ENCODE data around the gene GGACT. TPM values are rescaled to one million over a fixed set of nuclear protein-coding genes. Genes with fewer than 3 reads are reported as not detected.

Gene GGACT
- total RNA-seq, 3 donors from 2014 or later, result 1.8 to 4.8 (median 2.3) TPM

DNA sequence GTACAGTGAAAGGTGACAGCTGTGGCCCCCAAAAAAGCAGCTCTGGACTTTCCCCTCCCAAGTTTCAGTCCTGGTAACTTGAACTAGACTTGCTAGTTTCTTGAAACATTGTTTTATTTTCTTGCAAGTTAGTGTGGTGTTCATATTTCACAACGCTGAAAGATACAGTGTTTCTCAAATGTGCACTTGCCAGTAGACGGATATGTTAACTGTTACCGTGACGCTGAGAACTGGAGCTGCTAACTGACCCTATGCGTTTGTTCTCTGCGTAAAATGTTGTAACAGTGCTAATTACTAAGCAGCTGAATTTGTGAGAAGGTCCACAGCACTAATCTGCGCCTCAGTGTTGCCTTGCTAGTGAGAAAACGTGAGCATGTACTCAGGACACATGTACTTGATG is 79.6 kb downstream of the GGACT start:
- intact Hi-C loops (cut with DNase I; ENCODE audit: low total_unique reads), result no loop called here
- H3K27ac ChIP-seq, result no peak overlapping the region
- TF ChIP-seq POLR2A (IDR thresholded peaks at IDR 0.05), result no peak
- no peak for DNase-seq (ENCODE audit: low spot score in 2 of 2)
- H3K36me3 ChIP-seq, result no peaks in the 10 kb centered on the region
- H3K4me1 ChIP-seq, result no peaks in the 10 kb centered on the region
- H3K4me3 ChIP-seq, result no peak overlapping the region
- no peaks in the 10 kb centered on the region for H3K9me3 ChIP-seq
- no peaks in the 10 kb centered on the region for H3K27me3 ChIP-seq

DNA sequence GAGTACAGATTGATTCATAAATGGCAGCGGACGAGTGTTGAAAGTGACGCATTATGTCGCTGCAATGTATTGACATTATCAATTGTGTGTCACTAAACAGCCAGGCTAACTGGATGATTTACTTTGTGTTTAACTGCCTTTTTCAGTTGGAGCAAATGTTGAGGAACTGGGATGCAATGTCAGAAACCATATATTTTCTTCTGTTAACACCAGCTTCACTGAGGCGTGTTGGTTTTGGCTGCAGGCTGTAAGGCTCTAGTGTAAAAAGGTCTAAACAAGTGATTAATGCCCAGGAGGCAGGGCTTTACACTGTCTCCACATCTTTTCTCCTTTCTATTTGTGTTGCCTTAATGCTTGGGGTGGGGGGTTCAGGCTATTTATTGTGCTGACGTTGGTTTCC is 80.1 kb downstream of the GGACT start:
- H3K27ac ChIP-seq, result no peak overlapping the region
- no peak for DNase-seq (ENCODE audit: low spot score in 2 of 2)
- no peaks in the 10 kb centered on the region for H3K27me3 ChIP-seq
- H3K4me3 ChIP-seq, result no peak overlapping the region
- no peaks in the 10 kb centered on the region for H3K9me3 ChIP-seq
- no peaks in the 10 kb centered on the region for H3K36me3 ChIP-seq
- intact Hi-C loops (cut with DNase I; ENCODE audit: low total_unique reads), result no loop called here
- TF ChIP-seq, protein P1, sequence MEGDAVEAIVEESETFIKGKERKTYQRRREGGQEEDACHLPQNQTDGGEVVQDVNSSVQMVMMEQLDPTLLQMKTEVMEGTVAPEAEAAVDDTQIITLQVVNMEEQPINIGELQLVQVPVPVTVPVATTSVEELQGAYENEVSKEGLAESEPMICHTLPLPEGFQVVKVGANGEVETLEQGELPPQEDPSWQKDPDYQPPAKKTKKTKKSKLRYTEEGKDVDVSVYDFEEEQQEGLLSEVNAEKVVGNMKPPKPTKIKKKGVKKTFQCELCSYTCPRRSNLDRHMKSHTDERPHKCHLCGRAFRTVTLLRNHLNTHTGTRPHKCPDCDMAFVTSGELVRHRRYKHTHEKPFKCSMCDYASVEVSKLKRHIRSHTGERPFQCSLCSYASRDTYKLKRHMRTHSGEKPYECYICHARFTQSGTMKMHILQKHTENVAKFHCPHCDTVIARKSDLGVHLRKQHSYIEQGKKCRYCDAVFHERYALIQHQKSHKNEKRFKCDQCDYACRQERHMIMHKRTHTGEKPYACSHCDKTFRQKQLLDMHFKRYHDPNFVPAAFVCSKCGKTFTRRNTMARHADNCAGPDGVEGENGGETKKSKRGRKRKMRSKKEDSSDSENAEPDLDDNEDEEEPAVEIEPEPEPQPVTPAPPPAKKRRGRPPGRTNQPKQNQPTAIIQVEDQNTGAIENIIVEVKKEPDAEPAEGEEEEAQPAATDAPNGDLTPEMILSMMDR (IDR thresholded peaks at IDR 0.05), result no peak
- no peak for TF ChIP-seq POLR2AphosphoS5 (IDR thresholded peaks at IDR 0.05)
- no peak for TF ChIP-seq POLR2A (IDR thresholded peaks at IDR 0.05)
- no peaks in the 10 kb centered on the region for H3K4me1 ChIP-seq

DNA sequence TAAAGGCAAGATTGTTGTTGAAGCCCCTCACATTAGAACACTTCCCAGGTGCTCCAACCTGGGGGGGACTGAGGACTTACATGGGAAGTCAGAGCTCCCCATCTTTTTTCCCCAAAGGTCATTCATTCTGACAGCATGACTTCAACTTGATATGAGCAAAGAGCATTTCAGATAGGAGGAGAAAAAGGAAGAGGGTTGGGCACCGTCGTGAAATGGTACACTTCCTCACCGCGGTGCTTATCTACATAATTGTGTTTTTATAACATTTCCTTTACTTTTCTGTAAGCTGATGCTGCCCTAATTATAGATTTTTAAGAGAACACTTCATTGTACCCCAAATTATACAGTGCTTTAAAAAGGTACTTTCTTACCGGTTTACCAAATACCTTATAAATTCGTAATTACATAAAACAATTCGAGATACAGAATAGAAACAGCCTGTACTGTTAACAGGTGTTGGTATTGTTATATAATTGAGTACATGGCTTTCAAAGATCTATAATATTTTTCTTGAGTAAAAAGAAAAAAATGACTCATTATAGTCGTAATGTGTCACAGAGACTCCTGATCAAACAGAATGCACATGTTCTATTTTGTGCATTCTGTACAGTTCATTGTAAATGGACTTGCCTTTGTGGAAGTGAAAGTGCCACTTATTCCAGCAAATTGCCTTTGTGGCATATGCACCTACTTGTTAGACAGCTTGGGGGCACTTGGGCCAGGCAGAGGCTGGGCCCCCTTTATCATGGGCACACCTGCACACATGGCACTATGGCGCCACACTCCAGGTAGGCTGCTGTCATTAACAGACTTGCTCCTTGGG is 81.8 kb downstream of the GGACT start:
- Histone ChIP-seq H3K9me3 (no peaks in the 10 kb centered on the region), H3K4me3 (no peak overlapping the region), H3K27me3 (no peaks in the 10 kb centered on the region), H3K27ac (no peak overlapping the region), H3K36me3 (no peaks in the 10 kb centered on the region), H3K4me1 (no peaks in the 10 kb centered on the region)
- DNase-seq (ENCODE audit: low spot score in 2 of 2), result no peak
- intact Hi-C loops (cut with DNase I; ENCODE audit: low total_unique reads), result no loop called here
- TF ChIP-seq POLR2AphosphoS5 (IDR thresholded peaks at IDR 0.05), result no peak

DNA sequence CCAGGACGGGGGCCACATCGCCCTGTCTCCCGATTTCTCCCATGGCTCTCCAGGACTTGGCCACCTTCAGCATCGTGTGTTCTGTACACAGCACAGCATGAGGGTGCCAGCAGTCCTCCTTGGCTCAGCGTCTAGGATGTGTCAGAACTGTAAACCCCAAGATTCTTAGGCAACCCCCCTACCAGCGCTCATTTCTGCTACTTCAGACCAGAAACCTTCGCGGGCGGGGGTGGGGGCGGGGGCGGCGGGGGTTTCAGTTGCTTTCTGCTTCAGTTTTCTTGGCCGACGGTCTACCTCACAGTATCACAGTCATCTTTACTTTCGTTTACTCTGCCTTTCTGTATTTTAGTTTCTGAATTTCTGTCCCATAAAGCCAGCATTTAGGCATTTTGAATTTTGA is 82.4 kb downstream of the GGACT start:
- H3K4me3 ChIP-seq, result no peak overlapping the region
- intact Hi-C loops (cut with DNase I; ENCODE audit: low total_unique reads), result no loop called here
- TF ChIP-seq POLR2AphosphoS5 (IDR thresholded peaks at IDR 0.05) (no peak), POLR2A (IDR thresholded peaks at IDR 0.05) (no peak)
- TF ChIP-seq, protein P1 (IDR thresholded peaks at IDR 0.05), result no peak
- no peak for DNase-seq (ENCODE audit: low spot score in 2 of 2)
- H3K27ac ChIP-seq, result no peak overlapping the region
- no peaks in the 10 kb centered on the region for H3K36me3 ChIP-seq
- H3K9me3 ChIP-seq, result no peaks in the 10 kb centered on the region
- H3K27me3 ChIP-seq, result no peaks in the 10 kb centered on the region
- no peaks in the 10 kb centered on the region for H3K4me1 ChIP-seq

DNA sequence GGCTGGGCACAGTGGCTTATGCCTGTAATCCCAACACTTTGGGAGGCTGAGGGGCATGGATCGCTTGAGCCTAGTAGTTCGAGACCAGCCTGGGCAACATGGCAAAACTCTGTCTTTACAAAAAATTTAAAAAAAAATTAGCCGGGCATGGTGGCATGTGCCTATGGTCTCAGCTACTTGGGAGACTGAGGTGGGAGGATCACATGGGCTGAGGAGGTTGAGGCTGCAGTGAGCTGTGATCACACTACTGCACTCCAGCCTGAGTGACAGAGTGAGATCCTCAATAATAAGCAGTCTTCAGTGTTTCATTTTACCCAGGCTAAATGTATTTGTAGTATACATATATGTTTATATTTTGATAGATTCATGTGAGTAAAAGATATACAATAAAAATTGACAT is 85.0 kb downstream of the GGACT start:
- Histone ChIP-seq H3K27ac (no peak overlapping the region), H3K4me3 (no peak overlapping the region), H3K36me3 (no peaks in the 10 kb centered on the region), H3K4me1 (no peaks in the 10 kb centered on the region), H3K9me3 (no peaks in the 10 kb centered on the region), H3K27me3 (no peaks in the 10 kb centered on the region)
- intact Hi-C loops (cut with DNase I; ENCODE audit: low total_unique reads), result no loop called here
- TF ChIP-seq POLR2A (IDR thresholded peaks at IDR 0.05), result no peak
- TF ChIP-seq, protein P1 (IDR thresholded peaks at IDR 0.05), result no peak
- DNase-seq (ENCODE audit: low spot score in 2 of 2), result no peak

DNA sequence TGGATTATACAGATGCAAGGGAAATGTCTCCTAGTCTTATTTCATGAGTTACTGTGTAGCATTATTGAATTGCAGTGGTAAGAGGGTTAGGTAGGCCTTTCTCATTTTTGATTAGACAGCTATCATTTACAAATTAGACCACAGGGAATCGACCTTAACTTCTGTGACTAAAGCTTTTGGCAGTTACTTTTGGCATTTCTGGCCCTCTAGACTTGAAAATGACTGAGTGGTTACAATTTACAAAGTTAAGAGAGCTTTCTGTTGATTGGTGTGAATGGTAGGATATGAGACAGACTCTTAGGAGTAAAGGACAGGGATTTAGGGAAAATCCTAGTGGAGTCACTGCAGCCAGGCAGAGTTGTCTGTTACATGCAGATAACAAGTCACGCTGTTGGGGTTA is 86.1 kb downstream of the GGACT start:
- DNase-seq (ENCODE audit: low spot score in 2 of 2), result no peak
- Histone ChIP-seq H3K36me3 (no peaks in the 10 kb centered on the region), H3K9me3 (no peaks in the 10 kb centered on the region), H3K4me1 (no peaks in the 10 kb centered on the region), H3K27me3 (no peaks in the 10 kb centered on the region), H3K27ac (no peak overlapping the region), H3K4me3 (no peak overlapping the region)
- intact Hi-C loops (cut with DNase I; ENCODE audit: low total_unique reads), result no loop called here
- TF ChIP-seq, protein P1 (IDR thresholded peaks at IDR 0.05), result no peak
- no peak for TF ChIP-seq POLR2A (IDR thresholded peaks at IDR 0.05)
- no peak for TF ChIP-seq POLR2AphosphoS5 (IDR thresholded peaks at IDR 0.05)
